ENCODE measurements around the gene SYNCRIP.
"Not testable (repeated sequence)": the region's sequence is repeated elsewhere in the genome, so short reads cannot be mapped to it uniquely, and the experiment has no call there.

Gene SYNCRIP

GRCh38 chr6:85591207-85591606, 51.5 kb downstream of the SYNCRIP start:
- Mint-ChIP-seq H3K36me3 (peaks cover 36% of the 10 kb centered on the region), H3K9me3 (no peaks in the 10 kb centered on the region), H3K4me3 (no peak overlapping the region), H3K27ac (no peak overlapping the region), H3K27me3 (no peaks in the 10 kb centered on the region), H3K4me1 (peaks cover 53% of the 10 kb centered on the region)
- no peak for ATAC-seq

- no peak for ATAC-seq
- Mint-ChIP-seq H3K36me3 (peaks cover 84% of the 10 kb centered on the region), H3K27me3 (no peaks in the 10 kb centered on the region), H3K4me1 (peaks cover 80% of the 10 kb centered on the region), H3K27ac (no peak overlapping the region), H3K9me3 (peaks cover 21% of the 10 kb centered on the region), H3K4me3 (no peak overlapping the region)
These were observed 56.9 kb downstream of the SYNCRIP start for GRCh38 chr6:85585741-85586140.

- Mint-ChIP-seq H3K9me3 (peaks cover 21% of the 10 kb centered on the region), H3K36me3 (peaks cover 69% of the 10 kb centered on the region), H3K4me1 (peaks cover 73% of the 10 kb centered on the region)
- not testable (repeated sequence) for H3K27ac Mint-ChIP-seq, H3K4me3 Mint-ChIP-seq, ATAC-seq, H3K27me3 Mint-ChIP-seq
These were observed 59.9 kb downstream of the SYNCRIP start for GRCh38 chr6:85582832-85583231.

- no peak overlapping the region for H3K4me3 Mint-ChIP-seq
- no peak for ATAC-seq
- no peaks in the 10 kb centered on the region for H3K27me3 Mint-ChIP-seq
- H3K9me3 Mint-ChIP-seq, result peaks cover 21% of the 10 kb centered on the region
- no peak overlapping the region for H3K27ac Mint-ChIP-seq
- peaks cover 67% of the 10 kb centered on the region for H3K4me1 Mint-ChIP-seq
- H3K36me3 Mint-ChIP-seq, result peaks cover 62% of the 10 kb centered on the region
These were observed 61.1 kb downstream of the SYNCRIP start for GRCh38 chr6:85581572-85581971.

GRCh38 chr6:85580878-85581267, 61.8 kb downstream of the SYNCRIP start:
- ATAC-seq, result no peak
- Mint-ChIP-seq H3K36me3 (peaks cover 59% of the 10 kb centered on the region), H3K4me1 (peaks cover 64% of the 10 kb centered on the region), H3K27ac (no peak overlapping the region), H3K9me3 (peaks cover 21% of the 10 kb centered on the region), H3K4me3 (no peak overlapping the region), H3K27me3 (no peaks in the 10 kb centered on the region)

- peaks cover 58% of the 10 kb centered on the region for H3K4me1 Mint-ChIP-seq
- no peaks in the 10 kb centered on the region for H3K27me3 Mint-ChIP-seq
- peaks cover 20% of the 10 kb centered on the region for H3K9me3 Mint-ChIP-seq
- H3K4me3 Mint-ChIP-seq, result no peak overlapping the region
- no peak for ATAC-seq
- H3K36me3 Mint-ChIP-seq, result peaks cover 53% of the 10 kb centered on the region
- H3K27ac Mint-ChIP-seq, result no peak overlapping the region
These were observed 62.4 kb downstream of the SYNCRIP start for GRCh38 chr6:85580118-85580877.

- no peak for ATAC-seq
- no peak overlapping the region for H3K4me3 Mint-ChIP-seq
- peaks cover 51% of the 10 kb centered on the region for H3K4me1 Mint-ChIP-seq
These were observed 63.1 kb downstream of the SYNCRIP start for GRCh38 chr6:85579581-85579980.

GRCh38 chr6:85576476-85576875, 66.2 kb downstream of the SYNCRIP start:
- H3K36me3 Mint-ChIP-seq, result peaks cover 17% of the 10 kb centered on the region
- ATAC-seq, result no peak
- no peaks in the 10 kb centered on the region for H3K9me3 Mint-ChIP-seq
- no peak overlapping the region for H3K27ac Mint-ChIP-seq
- H3K27me3 Mint-ChIP-seq, result no peaks in the 10 kb centered on the region
- H3K4me3 Mint-ChIP-seq, result no peak overlapping the region
- peaks cover 23% of the 10 kb centered on the region for H3K4me1 Mint-ChIP-seq

More at GRCh38 chr6:85579581-85579980, 63.1 kb downstream of the SYNCRIP start:
- Mint-ChIP-seq H3K27me3 (no peaks in the 10 kb centered on the region), H3K9me3 (peaks cover 16% of the 10 kb centered on the region), H3K36me3 (peaks cover 46% of the 10 kb centered on the region), H3K27ac (no peak overlapping the region)

- ATAC-seq, result no peak
- no peaks in the 10 kb centered on the region for H3K27me3 Mint-ChIP-seq
- H3K27ac Mint-ChIP-seq, result no peak overlapping the region
- H3K9me3 Mint-ChIP-seq, result no peaks in the 10 kb centered on the region
- H3K4me1 Mint-ChIP-seq, result peaks cover 9% of the 10 kb centered on the region
- peaks cover 10% of the 10 kb centered on the region for H3K36me3 Mint-ChIP-seq
- no peak overlapping the region for H3K4me3 Mint-ChIP-seq
These were observed 67.6 kb downstream of the SYNCRIP start for GRCh38 chr6:85574932-85575598.

GRCh38 chr6:85569323-85569722, 73.4 kb downstream of the SYNCRIP start:
- Mint-ChIP-seq H3K4me3 (no peak overlapping the region), H3K36me3 (peaks cover 39% of the 10 kb centered on the region), H3K9me3 (peaks cover under 1% of the 10 kb centered on the region), H3K4me1 (no peaks in the 10 kb centered on the region), H3K27me3 (no peaks in the 10 kb centered on the region), H3K27ac (no peak overlapping the region)
- ATAC-seq, result no peak

GRCh38 chr6:85568411-85568810, 74.3 kb downstream of the SYNCRIP start:
- Mint-ChIP-seq H3K27ac (no peak overlapping the region), H3K9me3 (peaks cover 2% of the 10 kb centered on the region), H3K4me3 (no peak overlapping the region), H3K36me3 (peaks cover 43% of the 10 kb centered on the region), H3K27me3 (no peaks in the 10 kb centered on the region), H3K4me1 (no peaks in the 10 kb centered on the region)
- ATAC-seq, result no peak

GRCh38 chr6:85565736-85566135, 77.0 kb downstream of the SYNCRIP start:
- Mint-ChIP-seq H3K9me3 (peaks cover 2% of the 10 kb centered on the region), H3K27me3 (no peaks in the 10 kb centered on the region), H3K4me3 (no peak overlapping the region), H3K27ac (no peak overlapping the region), H3K36me3 (peaks cover 42% of the 10 kb centered on the region), H3K4me1 (no peaks in the 10 kb centered on the region)
- no peak for ATAC-seq

GRCh38 chr6:85564223-85564622, 78.5 kb downstream of the SYNCRIP start:
- H3K9me3 Mint-ChIP-seq, H3K27ac Mint-ChIP-seq, H3K27me3 Mint-ChIP-seq, H3K4me3 Mint-ChIP-seq, ATAC-seq, H3K4me1 Mint-ChIP-seq: not testable (repeated sequence)
- H3K36me3 Mint-ChIP-seq, result peaks cover 43% of the 10 kb centered on the region

All from stimulated activated memory B cell treated with anti-CD40 and anti-IgM and Interleukin-4, amounts not matched to agents 10 μg/mL and 1 μg/mL and 100 μg/mL, for 72 hours (primary cell).